Cerebellar cortex (tissue), 1 donor: ENCODE results near the gene CLNK.

Experiments used
- DNase-seq: peaks from one replicate; pipeline ENCODE4 v3.0.0-alpha.2; 2015; ENCODE audit warnings: low spot score

Gene CLNK

GRCh38 chr4:10701161-10701560 lies 16.6 kb upstream of the CLNK start:
- no peak for DNase-seq

DNA sequence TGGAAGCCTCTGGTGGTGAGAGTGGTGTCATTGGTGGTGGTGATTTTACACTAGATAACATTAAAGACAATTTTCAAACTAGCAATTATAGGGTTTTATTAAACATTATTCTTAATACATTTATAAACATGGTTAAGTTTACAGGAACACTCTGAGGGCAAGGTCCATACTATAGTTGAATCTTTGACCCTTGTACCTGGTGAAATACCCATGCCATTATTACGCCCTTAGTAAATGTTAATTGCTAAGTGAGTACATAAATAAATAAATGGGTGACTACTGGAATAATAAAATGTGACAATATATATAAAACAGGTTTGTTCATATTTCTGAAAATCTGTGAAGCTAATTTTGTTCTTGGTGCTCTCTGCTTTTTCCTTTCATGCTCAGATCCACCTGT lies 13.6 kb upstream of the CLNK start:
- DNase-seq: no peak

DNA sequence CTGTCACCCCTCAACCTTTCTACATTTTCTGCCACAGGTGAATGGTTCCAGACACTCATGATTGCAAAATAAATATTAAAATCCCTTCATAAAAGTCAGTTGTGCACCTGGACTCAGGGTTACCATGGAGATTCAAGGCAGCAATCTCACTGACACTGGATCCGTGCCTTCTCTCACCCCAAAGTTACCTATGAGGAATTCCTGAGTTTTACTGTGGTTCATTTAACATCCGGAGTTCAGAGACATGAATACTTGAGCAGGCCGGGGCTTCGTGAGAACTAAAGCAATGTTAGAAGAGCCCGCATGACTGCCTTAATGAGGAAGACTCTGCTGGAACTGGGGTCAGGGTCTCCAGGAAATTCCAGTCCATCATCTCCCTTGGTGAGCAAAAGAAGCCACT lies 12.5 kb upstream of the CLNK start:
- no peak for DNase-seq

GRCh38 chr4:10696253-10696652 lies 11.7 kb upstream of the CLNK start:
- no peak for DNase-seq

DNA sequence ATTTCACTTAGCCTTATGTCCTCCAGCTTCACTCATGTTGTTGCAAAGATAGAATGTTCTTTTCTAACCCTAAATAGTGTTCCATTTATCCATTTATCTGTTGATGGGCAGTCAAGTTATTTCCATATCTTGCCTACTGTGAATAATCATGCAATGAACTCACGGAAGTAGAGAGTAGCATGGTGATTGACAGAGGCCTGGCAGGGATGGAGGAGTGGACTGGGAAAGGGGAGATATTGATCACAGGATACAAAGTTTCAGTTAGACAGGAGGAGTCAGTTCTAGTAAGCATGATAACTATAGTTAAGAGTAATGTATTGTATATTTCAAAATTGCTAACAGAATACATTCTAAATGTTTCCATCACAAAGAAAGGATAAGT lies 10.3 kb upstream of the CLNK start:
- DNase-seq: no peak

DNA sequence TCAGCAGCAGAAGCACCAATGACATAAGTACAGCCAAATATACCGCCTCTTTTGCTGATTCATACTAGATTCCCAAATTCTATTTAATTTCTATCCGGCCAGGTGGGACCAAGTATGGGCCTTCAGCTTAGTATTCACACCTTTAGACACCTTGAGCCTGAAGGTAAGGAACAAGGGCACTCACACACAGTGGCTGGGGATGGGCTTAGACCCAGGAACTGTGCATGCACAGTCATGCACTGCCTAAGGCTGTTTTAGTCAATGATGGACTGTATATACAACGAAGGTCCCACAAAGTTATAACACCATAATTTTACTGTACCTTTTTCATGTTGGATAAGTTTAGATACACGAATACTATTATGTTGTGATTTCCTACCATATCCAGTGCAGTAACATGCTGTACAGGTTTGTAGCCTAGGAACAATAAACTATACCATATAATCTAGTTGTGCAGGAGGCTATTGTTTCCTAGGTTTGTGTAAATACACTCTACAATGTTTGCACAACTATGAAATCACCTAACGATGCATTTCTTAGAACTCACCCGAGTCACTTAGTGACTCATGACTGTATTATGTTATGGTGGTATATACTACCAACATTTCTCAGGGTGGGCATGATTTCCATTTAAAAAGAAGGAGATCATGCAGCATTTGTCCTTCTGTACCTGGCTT lies 9.7 kb upstream of the CLNK start:
- DNase-seq: no peak

GRCh38 chr4:10691651-10692050 lies 7.1 kb upstream of the CLNK start:
- no peak for DNase-seq

GRCh38 chr4:10690185-10690907 lies 5.8 kb upstream of the CLNK start:
- no peak for DNase-seq

GRCh38 chr4:10688846-10689245 lies 4.3 kb upstream of the CLNK start:
- no peak for DNase-seq

GRCh38 chr4:10688022-10688421 lies 3.5 kb upstream of the CLNK start:
- DNase-seq: no peak

DNA sequence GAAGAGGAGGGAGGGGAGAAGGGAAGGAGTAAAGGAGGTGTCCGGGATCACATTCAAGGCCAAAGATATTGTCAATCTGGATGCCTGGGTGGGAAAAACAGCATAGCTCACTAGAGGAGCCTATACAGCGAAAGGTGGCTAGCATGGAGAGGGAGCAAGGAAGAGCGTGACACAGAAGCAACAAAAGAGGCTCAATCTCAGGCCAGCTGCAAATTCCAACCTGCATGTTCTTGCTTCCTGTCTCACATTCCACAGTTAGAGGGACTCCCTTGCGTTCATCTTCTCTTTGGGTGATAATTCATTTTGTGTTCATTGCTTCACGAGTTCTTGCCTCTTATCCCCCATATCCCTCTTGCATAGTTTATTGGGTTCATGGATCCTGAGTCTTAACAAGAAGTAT lies 3.0 kb upstream of the CLNK start:
- DNase-seq: no peak

- DNase-seq: no peak
These were observed 2.2 kb downstream of the CLNK start for GRCh38 chr4:10682397-10682796.

DNA sequence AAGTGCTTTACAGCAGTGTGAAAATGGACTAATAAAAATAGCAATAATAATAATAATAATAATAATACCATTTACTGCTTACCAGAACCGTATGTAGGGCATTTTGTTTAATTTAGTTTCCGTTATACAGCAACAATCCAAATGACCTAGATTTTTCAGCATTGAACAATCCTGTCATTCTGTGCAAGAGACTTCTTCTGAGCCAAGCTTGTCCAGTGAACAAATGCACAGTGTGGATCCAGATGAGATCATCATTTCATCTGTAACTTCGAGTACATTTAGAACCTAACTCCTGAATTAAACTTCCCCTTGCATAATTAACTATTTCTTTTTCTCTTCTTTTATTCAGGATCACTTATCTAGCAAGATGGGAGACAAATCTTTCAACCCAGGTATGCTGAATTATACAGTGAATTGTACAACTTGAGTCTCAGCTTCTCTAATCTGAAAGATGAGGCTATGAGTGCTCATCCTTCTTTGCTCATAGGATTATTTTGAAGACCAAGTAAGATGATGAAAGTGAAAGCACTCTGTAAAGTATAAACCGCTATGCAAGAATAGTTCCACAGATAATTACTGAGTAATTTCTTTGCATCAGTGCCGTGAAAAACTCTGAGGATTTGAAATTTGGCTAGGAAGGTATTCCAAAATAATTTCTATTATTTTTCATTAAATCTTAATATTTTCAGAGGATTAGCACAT lies 6.6 kb downstream of the CLNK start:
- DNase-seq: peak; percentile 71

DNA sequence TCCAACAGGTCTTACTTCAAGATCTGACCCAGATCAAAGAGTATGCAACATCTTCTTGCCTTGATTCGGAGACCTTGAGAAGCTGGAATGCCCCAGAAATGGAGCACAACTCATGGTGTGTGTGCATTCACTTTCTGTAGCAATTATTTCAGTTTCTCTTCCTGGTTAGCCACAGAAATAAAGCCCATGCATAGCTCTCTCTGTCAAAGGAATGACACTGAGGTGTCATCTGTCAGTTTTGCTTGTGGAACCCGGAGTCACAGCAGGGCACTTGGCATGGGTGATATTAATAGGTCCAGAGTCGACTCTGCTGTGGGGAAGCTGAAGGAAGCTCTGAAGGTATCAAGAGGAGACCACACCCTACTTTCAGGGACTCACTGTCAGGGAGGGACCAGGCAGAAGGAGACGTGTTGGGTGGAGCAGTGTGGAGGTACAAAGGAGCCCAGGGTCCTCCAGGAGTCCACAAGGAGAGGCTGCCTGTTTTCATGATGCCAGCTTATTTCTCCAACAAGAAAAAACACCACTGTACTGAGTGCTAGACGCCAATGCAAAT lies 10.7 kb downstream of the CLNK start:
- DNase-seq: no peak

DNA sequence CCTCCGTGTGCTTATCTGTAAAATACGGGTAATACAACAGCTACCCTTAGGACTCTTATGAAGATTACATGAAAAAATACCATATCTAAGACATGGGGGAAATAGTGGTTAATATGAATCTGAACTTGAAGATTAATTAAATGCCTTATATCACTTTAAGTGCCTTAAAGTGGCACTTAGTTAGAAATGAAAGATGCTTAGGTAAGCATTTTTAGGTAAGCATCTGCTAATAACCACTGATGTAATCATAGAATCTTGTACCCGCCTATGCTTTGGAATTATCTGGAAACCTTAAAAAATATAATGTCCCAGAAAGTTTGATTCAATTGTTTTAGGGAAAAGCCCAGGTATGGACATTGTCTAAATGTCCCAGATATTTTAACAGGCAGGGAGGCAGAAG lies 12.2 kb downstream of the CLNK start:
- no peak for DNase-seq

DNA sequence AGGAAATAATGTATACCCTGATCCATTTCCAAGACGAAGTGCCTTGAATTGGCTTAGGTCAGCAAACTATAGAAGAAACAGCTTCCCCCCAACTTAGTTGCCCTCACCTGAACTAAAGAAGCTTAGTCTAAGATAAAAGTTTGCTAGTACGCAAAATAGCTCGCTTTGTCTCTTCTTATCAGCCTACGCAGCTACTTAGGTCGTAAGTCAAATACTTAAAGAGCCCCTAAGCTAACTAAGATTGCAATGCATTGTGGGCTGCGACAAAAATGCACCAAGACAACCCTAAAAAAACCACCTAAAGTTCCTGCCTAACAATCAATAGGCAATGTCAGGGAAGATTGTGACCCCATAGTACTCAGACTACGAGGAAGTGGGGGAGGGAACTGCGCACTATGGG lies 12.8 kb downstream of the CLNK start:
- DNase-seq: no peak

GRCh38 chr4:10671366-10671765 lies 13.2 kb downstream of the CLNK start:
- no peak for DNase-seq

DNA sequence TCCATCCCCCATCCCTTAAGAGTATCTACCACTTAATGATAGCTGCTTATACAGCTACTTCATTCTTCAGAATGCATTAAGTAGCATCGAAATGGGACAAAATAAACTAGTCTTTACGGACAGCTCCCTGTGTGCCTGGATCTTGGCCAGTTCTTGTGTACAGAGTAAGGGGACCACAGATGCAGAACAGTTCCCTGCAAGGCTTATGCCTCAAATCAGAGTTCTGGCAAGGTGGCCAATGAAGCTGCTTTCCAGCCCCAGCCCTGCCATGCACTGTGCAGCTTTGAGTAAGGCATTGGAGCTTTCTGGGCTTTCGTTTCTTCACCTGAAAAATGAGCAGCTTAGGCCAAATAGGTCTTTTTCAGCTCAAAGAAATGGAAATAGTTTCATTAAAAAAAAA lies 14.2 kb downstream of the CLNK start:
- DNase-seq: peak; percentile 64

GRCh38 chr4:10667701-10668326 lies 16.8 kb downstream of the CLNK start:
- peak; percentile 90 for DNase-seq

DNA sequence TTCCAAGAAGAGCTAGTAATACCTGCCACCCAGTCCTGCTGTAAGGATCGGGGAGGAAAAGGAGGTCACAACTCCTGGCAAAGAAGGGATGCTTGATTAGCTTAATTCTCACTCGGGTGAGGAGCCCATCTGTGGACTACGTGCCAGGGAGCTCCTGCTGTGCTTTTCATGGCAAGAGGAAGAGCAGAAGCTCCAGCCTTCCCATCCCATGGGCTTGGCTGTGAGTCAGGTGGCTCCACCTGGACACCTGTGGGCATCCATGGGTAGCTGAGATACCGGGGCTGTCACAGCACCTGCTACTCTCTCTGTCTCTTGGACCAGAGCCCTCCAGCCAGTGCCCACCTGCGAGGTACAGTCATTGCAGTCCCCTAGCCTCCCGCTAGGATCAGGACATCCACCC lies 18.0 kb downstream of the CLNK start:
- peak; percentile 85 for DNase-seq

- DNase-seq: peak; percentile 25
These were observed 20.2 kb downstream of the CLNK start for GRCh38 chr4:10664408-10664807.

- no peak for DNase-seq
These were observed 21.6 kb downstream of the CLNK start for GRCh38 chr4:10662937-10663336.

GRCh38 chr4:10661047-10661446 lies 23.5 kb downstream of the CLNK start:
- no peak for DNase-seq
